ENCODE measurements around the gene KLHL21.
"Not testable (repeated sequence)": the region's sequence is repeated elsewhere in the genome, so short reads cannot be mapped to it uniquely, and the experiment has no call there.

KLHL21 gene

DNA sequence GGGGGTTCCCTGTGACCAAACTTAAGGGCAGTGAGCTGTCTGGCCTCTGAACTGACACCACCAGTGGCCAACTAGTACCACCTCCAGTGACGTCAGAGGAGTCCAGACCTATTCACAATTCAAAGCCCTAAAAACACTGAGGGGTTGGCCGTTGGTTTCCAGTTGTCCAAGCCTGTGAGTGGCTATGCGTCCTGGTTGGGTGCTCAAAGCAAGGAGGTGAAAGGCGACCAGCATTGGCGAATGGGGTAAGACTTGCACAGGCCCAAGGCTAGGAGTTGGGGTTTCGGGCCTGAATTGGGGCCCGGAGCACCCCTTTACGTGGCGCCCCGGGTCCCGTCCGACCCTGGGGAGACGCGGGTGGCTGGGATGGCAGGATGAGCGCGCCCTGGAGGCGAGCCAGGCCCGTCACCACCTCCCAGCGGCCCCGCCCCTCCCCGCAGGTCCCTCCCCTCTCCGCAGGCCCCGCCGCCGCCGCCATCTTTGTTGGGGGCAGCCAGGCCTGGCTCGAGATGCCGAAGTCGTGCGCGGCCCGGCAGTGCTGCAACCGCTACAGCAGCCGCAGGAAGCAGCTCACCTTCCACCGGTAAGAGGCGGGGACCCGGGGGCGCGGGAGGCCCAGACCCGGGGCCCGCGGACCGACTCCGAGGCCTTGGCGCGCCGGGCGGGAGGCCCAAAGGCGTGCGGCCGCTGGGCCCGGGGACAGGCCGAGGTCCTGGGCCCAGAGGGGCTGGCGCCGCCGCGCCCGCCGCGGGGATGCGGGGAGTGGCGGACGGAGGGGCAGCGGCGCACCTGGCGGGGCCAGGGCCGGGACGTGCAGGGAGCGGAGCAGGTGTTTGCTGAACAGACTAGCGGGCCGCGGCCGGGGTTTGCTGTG is 22.3 kb upstream of the KLHL21 start, which contains the start of gene THAP3:
THAP3 (plus strand) TSS at position 159 of the 874 bp plus-strand sequence; CDS start at position 510, 351 bp downstream.
- DNase-seq (ENCODE audit: low read depth) = peak; percentile 85

DNA sequence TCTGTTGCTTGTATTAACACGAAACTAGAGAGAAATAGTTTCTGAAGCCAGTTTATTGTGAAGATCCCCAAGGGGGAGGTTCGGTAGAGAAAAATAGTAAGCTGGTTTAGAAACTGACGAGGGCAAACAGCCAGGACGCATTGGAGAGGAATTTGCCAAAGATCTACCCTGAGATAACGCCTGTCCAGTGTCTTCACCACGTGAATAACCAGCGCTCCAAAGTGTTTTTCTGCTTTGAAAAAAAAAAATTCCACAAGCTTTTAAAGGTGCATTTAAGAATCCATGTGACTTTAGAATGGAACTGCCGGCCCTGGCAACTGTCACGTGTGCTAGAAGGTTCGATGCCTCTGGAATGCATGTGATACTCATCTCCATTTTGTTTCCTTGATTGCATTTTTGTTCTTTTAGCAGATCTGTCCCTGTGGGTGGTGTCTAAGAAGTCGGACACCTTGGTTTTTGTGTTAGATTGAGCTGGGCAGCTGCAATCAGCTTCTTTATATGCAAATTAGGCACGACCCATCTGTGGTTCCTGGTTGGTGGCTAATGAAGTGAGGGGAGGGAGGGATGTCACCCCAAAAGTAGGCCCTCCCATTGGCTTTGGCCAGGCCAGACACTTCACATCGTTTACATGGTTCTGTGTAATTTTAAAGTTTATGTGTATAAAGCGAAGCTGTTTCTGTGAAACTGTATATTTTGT is 20.7 kb upstream of the KLHL21 start:
- no peak for DNase-seq (ENCODE audit: low read depth)

DNA sequence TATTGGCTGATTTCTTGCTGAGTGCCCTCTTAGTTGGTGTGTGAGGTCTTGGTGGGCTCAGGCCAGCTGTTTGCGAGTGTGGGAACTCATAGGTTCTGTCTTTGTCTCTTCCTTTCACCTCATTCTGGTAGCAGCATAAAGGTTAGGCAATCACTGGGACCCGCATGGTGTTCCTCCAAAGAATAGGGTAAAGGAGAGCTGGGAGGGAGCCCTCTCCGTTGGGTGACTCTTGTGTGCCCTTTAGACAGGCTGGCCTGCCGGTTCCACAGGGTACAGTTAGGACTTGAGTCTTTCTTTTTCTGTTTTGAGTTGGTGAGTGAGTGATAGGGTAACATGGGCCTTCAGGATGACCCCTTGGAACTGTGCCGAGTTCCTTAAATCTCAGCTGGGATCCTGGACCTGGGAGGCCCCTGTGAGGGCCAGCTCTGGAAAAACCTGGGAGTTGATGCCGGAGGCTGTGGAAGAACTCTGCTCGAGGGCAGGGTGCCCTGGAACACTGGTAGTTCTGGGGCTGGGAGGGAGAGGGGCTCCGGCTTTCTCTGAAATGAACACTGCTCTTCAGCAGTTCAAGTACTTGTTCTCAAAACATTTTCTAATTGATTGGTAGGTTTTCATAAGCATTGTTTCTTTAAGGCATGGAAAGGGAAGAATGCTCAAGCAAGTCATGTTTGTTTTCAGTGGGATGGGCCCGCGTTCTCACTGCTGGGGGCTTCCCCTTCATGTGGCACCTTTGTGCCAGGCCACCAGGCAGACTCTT is 19.9 kb upstream of the KLHL21 start:
- no peak for DNase-seq (ENCODE audit: low read depth)

DNA sequence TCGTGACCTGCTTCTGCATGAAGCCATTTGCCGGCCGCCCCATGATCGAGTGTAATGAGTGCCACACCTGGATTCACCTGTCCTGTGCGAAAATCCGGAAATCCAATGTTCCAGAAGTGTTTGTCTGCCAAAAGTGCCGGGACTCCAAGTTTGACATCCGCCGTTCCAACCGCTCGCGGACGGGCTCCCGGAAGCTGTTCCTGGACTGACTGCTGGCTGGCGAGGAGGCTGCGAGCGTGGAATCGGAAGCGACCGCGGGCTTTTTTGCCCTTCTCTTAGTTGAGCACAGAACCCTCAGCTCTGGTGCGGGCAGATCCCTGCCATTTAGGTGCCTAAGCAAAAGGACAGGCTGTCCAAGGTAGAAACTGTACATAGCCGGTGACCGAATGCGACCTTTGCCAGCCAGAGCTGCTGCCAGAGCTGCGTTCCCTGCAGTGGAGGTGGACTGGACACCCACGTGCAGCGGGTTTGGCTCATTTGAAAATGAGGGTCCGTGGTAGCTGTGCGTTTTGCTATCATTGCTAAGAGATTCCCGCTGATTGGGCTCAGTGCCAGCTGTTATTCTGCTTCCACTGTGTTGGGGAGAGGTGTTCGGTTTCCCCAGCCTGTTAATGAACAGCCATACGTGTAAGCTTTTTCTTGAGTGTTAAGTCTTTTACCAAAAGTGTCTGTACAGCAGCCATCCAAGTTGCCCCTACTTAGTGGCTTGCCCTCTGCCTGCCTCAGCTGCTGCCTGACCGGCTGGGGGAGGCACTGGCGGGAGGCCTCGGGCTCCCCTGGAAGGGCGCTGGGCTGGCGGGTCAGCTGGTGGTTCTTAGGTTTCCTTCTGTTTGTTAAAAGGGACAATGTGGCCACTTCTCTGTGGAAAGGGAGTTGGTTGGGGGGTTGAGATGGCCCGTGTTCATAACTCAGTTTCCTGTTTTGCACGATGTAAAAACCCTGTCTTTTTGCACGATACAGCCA is 19.0 kb upstream of the KLHL21 start:
- DNase-seq (ENCODE audit: low read depth) = no peak

DNA sequence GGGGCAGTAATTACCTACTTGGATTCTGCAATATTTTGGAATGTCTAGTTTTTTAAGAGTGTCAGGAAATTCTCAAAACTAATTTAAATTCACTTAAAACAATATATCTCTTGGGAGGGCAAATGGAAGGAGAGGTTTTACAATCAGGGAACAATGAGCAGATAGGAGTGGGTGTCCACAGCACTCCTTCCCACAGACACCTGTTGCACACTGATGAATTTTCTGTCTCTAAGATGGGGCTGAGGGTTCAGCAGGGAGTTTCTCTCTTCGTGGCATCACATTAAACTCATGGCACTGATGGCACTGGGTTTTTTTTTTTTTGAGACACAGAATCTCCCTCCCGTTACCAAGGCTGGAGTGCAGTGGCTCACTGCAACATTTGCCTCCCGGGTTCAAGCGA is 16.4 kb upstream of the KLHL21 start:
- no peak for DNase-seq (ENCODE audit: low read depth)

DNA sequence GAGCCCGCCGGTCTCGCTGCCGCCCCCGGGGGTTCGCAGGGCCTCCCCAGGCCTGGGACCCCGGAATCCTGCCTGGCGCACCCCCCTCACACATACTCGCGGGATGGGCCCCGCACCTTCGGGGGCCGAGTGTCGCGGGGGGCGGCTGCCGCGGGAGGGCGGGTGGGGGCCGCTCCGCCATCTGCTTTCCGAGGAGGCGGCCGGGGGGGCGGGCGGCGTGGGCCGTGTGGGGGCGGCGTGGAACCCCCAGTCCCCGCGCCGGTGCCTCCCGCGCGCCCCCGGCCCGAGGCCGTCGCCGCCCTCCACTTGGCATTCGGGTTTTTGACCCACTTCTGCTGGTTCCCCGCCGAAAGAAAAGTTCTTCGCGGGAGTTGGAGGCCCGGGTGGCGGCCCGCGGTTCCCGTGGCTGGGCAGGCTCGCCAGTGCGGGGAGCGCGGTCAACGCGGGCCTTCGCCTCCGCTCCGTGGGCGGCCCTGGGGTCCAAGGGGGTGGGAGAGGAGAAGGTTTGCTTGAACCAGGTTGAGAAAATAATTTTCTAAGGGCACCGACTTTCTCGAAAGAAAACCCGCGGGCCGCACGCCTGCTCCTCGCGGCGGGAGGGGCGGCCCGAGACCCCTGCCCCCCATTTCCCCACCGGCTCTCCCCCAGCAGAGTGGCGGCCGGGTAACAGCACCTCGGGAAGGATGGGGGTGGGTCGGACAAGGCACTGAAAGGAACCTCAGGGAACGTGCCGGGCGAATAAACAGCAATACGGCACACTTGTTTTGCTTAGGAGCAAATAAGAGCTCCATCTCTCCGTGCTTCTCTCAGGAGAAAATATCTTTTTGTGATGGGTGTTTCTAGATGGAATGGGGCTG is 12.5 kb upstream of the KLHL21 start:
- DNase-seq (ENCODE audit: low read depth) = no peak

DNA sequence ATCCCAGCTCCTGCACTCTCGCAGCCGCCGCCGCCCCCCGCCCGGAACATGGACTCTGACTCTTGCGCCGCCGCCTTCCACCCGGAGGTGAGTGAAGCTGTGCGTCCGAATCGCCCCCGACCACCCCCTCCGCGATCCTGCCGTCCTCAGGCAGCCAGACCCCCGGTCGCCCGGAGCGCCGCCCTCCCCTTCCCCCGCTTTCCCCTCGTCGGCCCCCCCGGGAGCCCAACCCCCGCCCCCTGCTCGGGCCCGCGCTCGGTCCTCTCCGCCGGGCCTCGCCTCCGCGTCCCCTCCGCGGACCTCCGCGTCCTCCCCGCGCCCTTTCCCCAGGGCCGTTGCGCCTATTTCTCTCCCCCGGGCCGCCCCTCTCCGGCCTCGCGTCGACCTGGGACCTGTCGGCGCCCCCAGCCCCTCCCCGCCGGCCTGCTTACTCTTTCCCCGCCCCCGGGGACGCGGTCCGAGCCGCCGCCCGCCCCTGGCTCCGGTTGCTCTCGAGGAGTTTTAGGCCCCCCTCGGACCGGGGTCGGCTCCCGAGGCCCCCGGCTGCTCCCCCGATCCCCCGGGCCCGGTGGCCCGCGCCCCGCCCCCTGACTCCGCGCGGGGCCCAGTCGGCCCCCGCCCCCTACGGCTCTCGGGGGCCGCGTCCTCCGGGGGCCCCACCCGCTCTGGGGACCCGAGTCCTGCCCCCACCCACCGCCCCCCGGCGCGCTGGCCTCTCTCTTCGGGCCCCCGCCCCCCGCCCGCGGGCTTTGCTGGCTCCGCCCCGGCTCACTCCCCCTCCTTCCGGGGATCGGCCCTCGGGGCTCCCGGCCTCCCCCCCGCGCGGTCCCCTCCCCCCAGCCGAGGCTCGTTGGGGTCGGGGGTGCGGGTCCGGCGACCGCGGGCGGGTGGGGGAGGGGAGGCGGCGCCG is 11.6 kb upstream of the KLHL21 start:
- peak; percentile 47 for DNase-seq (ENCODE audit: low read depth)

DNA sequence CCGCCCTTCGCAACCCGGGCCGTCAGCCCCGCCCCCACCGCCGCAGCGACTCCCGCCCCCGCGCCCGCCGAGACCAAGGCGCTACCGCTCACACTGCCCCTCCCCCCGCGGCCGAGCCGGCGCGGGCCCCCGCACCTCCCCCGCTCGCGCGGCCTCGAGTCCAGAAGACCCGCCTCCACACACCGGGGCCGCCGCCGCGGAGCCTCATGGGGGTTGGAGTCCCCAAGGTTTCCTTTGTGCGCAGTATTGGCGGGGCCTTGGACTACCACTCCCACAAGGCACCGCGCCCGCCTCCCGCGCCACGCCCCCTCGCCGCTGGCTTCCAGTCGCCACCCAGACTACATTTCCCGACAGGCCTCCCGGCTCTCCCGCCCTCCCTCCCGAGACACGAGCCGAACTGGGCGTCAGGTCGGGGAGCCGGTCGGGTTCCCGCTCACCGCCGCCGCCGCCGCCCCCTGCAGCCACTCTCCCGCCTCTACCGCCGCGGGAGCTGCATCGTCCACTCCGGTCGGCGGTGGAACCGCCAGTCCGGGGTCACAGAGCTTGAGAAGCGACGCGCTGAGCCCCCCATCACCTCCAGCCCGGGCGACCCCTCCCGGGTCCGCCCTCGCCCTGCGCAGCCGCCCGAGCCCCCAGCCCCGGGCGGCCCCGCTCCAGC is 10.8 kb upstream of the KLHL21 start, which contains the start of gene PHF13:
PHF13 (plus strand) TSS at position 371 of the 658 bp plus-strand sequence. CDS start 336 bp downstream, outside the sequence.
- peak; percentile 100 for DNase-seq (ENCODE audit: low read depth)

DNA sequence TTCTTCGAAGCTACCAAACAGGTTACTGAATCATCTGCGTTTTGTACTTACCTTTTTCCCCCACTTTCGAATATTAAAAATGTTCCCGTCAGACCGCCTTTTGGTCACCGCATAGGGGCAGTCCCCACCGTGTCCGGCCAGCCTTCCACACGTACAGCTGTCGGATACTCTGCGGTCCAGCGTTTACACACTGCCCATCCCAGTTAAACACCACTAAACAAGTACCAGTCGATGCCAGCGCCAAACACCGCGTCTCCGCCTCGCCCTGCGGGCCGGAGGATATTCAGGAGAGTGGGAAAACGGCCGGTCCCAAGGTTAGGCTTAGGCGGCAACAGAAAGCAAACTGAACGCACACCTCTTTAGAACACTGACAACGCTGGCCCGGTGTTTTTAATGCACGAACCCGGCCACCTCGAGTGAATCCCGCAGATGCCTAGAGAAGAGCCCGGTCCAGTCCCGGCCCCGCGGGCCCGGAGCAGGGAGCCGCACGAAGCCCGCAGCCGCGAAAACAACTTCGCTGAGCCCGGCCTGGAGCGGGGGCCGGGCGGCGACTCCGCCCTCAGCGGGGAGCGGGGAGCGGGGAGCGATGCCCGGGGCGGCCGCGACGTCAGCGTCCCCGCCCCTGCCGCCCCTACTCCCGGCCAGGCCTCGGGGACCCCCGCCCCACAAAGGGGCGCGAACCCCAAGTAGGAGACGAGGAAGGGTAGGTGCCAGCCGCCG is 10.1 kb upstream of the KLHL21 start:
- no peak for DNase-seq (ENCODE audit: low read depth)

DNA sequence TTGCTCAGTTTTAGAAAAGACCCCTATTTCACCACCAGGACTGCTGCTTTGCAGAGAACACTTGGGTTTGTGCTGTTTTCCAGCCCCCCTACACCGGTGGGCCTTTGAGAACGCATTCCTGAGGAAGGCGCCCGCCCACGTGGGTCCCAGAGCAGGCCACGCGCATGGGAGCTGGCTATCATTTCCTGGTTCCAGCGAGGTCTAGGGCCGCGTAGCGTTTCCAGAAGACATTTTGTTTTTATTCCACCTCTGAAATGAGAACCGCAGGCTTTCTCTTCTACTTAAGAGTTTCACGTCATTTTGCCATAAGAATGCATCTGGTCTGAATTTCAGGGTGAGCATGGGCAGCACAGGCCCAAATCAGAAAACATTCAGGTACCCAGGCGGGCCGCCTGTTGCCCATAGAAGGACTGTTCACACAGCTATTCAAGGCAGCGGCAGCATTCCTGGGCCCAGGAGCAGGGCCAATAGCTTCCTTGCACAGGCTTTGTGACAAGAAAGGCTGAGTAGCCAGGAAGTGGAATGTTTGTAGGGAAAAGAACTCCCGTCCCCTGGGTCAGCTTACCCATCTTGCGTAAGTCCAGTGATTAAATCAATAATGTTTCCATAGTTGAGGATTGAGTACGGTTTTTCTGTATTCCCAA is 1.4 kb upstream of the KLHL21 start:
- peak; percentile 10 for DNase-seq (ENCODE audit: low read depth)

DNA sequence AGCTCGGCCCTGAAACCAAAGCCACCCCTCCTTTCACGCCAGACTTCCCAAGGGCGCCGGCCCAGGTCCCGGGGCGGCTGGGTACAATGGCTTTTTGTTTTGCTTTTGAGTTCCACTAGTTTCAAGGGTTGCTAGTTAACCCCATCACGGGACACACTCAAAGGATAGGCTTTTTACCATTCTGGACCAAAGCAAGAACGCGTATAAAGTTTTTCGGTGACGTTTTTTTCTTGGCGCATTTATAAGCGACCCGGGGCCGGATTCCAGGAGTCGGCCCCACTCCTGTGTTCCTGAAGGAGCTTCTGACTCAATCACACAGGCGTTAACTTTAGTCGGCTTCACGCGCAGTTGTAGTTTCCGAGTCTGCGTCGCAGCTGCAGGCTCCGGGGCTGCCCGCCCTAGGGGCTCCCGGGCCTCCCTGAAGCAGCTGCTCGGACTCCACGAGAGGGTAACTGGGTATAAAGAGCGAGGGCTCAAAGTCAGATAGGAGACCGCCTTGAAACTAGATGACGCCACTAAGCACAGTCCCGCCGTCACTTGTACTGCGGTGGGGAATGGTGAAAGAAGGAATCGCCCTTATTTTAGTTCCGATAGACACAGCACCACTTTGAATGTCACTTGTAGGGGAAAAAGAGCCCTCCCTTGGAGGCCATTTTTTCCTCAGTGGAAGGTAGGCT is 707 bp upstream of the KLHL21 start:
- DNase-seq (ENCODE audit: low read depth) = peak; percentile 46

DNA sequence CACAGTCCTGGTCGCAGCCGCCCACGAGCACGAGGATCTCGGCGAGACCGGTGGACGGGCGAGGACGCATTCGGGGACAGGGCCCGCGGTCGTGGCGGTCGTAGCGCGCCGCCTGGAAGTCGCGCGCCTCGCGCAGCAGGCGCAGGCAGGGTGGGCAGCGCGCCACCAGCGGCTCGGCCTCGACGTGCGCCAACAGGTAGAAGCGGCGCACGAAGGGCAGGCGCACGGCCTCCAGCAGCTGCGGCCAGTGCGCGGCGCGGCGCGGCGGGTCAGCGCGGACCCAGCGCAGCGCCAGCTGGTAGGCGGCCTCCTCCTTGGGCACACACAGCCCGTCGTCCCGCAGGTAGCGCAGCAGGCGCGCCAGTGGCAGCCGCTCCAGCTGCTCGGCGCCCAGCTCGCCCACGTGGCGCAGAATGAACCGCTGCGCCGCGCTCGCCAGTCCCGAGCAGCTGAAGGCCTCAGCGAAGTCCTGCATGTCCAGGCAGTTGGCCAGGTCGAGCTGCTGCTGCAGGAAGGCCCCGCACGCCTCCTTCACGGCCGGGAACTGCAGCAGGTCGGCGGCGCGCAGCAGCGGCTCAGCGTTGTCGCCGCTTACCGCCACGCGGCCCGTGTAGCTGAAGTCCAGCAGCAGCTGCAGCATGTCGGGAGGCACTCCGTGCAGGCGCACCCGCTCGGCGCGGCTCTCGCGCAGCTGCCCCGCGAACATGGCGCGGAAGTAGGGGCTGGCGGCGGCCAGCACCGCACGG is 573 bp downstream of the KLHL21 start:
- DNase-seq (ENCODE audit: low read depth) = no peak

DNA sequence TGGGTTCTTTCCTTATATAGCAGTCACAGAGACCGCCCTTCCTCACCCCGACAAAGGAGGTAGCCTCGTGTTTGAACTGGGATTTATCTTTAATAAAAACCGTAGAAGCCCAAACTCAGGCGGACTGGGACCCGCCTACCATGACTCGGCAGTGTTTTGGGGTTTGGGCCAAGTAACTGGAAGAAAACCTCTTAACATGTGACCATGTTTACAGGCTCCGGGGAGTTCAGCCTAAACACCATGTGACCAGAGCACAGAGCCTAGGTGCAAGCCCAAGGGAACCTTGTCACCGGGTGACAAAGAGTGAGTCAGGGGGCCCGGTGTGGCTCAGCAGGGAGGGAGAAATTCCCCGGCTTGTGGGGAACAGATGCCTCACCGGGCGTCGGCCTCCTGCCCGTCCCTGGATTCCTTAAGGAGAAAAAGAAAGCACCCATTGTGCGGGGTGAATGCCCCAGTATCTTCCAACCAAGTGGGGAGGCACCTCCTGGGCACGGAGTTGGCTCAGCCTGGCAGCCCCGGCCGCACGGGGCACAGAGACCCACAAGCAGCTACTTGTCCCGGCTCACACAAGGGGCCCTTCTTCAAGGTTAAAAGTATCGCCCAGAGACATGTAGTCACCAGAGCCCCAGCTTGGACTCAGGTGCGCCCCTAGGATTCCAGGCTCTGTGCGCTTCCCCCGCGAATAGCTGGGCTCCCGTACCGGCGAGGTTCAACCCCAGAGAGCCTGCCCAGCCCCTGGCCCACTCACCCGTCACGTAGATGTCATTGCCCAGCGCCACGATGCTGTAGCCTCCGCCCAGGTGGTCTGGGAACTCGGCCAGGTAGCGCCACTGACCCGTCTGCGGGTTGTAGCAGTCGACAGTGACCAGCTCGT is 1.4 kb downstream of the KLHL21 start:
- DNase-seq (ENCODE audit: low read depth) = peak; percentile 63

DNA sequence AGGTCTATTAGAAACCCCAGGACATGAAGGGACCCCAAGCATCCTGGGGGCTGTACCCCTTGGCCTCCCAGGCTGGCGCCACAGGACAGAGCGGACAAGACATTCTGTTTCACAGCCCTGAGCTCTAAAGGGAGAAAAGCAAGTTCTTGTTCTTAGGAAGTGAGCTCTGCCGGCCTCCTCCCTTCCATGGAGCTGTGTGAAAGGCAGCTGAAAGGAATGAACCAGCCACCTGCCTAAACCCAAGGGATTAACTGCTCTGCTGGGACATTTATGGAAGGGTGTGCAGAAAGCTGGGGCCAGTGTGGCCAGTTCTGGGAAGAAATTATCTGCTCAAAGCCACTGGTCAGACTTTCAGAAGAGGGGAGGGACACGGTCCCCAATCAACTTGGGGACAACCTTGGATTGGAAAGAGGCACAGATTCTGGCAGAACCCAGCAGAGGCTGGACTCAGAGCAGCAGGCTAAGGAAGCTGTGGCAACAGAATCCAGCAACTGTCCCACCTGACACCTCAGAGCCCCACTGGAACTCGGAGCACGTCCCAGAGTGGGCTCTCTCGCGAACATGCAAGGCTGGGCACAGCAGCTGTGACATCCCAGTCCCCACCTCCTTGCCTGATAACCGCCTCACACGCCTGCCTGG is 2.1 kb downstream of the KLHL21 start:
- DNase-seq (ENCODE audit: low read depth) = no peak

DNA sequence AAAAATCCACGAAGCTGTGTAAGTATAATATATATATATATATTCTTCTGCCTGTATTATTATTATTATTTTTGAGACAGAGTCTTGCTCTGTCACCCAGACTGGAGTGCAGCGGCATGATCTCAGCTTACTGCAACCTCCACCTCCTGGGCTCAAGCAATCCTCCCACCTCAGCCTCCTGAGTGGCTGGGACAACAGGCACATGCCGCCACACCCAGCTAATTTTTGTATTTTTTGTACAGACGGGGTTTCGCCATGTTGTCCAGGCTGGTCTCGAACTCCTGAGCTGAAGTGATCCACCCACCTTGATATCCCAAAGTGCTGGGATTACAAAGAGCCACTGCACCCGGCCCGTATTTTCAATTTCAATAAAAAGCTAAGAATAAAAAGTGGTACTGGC is 2.7 kb downstream of the KLHL21 start:
- not testable (repeated sequence) for DNase-seq (ENCODE audit: low read depth)
